ENCODE data around the gene FKBP4.
"Not testable (repeated sequence)": the region's sequence is repeated elsewhere in the genome, so short reads cannot be mapped to it uniquely, and the experiment has no call there.

FKBP4 gene

DNA sequence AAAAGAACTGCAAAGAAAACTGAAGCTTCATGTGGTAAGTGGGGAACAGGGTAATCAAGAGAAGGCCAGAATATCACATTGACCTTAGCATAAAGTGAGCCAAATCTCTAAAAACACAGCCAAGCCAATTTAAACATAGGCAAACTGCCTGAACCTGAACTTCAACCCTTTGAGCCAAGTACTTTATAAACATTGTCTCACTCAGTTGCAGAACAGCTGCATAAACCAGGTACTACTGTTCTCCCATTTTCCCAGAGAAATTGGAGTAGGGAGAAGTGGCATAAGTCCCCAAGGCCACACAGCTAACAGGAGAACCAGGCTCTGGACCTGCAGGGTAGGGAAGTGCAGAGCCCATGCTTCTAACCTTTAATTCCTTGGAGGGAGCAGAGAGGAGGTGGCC is 30.4 kb upstream of the FKBP4 start:
- no peak for TF ChIP-seq POLR2AphosphoS5 (IDR thresholded peaks at IDR 0.05; ENCODE audit: low read depth, low read length)
- no peak for TF ChIP-seq POLR2A (IDR thresholded peaks at IDR 0.05; ENCODE audit: low read depth, low read length)
- TF ChIP-seq TAF1 (IDR thresholded peaks at IDR 0.05; ENCODE audit: borderline replicate concordance, low read depth, low read length) = no peak
- DNase-seq (ENCODE audit: insufficient read length) (no peak), FAIRE-seq (no peak)

DNA sequence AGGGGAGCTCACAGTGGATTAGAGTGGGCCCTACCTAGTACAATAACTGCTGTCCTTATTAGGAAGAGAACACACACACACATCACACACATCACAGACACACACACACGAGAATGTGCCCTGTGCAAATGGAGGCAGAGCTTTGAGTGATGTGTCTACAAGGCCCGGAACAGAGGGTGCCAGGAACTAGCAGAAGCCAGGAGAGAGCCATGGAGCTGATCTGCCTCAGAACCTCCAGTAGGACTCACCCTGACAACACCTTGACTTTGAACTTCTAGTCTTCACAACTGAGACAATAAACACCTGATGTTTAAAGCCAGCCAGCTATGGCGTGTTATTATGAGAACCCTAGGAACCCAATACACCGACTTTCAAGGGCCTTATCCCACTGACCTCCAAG is 29.7 kb upstream of the FKBP4 start:
- DNase-seq (ENCODE audit: insufficient read length) = no peak
- FAIRE-seq = no peak
- no peak for TF ChIP-seq TAF1 (IDR thresholded peaks at IDR 0.05; ENCODE audit: borderline replicate concordance, low read depth, low read length)
- TF ChIP-seq POLR2A (IDR thresholded peaks at IDR 0.05; ENCODE audit: low read depth, low read length) = no peak
- no peak for TF ChIP-seq POLR2AphosphoS5 (IDR thresholded peaks at IDR 0.05; ENCODE audit: low read depth, low read length)

- FAIRE-seq (no peak), DNase-seq (ENCODE audit: insufficient read length) (no peak)
- TF ChIP-seq POLR2A (IDR thresholded peaks at IDR 0.05; ENCODE audit: low read depth, low read length) = no peak
- TF ChIP-seq POLR2AphosphoS5 (IDR thresholded peaks at IDR 0.05; ENCODE audit: low read depth, low read length) = no peak
- no peak for TF ChIP-seq TAF1 (IDR thresholded peaks at IDR 0.05; ENCODE audit: borderline replicate concordance, low read depth, low read length)
These were observed 29.2 kb upstream of the FKBP4 start for GRCh38 chr12:2765608-2766007.

DNA sequence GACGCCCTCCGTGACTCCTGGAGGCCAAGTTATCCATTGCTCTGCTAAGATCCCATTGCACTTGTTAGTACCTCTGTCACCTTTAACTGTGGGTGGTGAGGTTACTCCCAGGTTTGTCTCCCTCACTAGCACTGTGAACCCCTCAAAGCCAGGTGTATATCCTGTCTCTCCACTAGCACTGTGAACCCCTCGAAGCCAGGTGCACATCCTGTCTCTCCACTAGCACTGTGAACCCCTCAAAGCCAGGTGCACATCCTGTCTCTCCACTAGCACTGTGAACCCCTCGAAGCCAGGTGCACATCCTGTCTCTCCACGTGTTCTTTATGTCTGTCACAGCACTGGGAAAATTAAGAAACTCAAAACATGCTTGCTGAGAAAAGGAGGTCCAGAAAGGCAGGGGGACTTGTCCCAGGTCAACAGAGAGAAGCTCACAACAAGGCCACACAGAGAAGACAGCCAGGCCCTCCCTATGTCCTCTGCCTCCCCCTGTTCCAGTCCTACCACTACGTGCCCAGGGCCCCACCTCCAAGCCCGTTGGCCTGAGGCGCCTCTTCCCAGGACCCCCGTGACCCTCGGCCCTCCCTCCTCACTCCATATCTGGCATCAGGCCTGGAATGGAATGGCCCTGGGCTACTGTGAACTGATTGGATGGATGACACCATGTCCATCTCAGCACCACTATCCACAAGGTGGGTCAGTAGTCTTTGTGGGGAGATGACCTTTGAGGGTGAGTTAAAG is 26.4 kb upstream of the FKBP4 start:
- FAIRE-seq (no peak), DNase-seq (ENCODE audit: insufficient read length) (no peak)
- TF ChIP-seq TAF1 (IDR thresholded peaks at IDR 0.05; ENCODE audit: borderline replicate concordance, low read depth, low read length) = no peak
- no peak for TF ChIP-seq POLR2AphosphoS5 (IDR thresholded peaks at IDR 0.05; ENCODE audit: low read depth, low read length)
- no peak for TF ChIP-seq POLR2A (IDR thresholded peaks at IDR 0.05; ENCODE audit: low read depth, low read length)

DNA sequence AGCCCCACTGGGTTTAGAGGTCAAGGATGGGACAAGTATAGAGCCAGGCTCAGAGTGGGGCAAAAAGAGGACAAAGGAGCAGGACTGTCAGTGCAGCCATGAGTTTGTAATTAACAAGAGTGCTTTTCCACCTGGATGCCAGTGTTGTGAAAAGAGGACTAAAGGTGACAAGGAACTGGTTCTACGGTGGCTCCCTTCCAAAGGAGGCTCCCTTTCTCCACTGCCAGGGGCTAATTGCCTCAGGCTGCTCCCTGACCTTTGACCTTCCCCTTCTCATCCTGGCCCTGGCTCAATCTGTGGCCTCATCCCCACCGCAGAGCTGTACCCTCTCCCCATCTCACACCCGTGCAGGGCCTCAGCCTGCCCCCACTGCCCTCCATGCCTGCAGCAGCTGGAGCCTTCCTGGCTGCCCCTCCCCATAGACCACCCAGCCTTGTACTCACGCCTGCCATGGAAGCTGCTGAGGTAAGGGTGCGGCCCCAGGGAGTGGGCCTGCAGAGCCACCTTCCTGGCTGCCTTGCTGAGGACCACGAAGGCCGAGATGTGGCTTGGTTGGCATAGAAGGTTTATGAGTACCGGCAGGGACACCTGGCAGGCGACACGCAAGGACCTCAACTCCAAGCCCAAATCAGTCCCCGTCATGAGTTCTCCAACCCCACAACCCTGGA is 24.8 kb upstream of the FKBP4 start:
- FAIRE-seq (no peak), DNase-seq (ENCODE audit: insufficient read length) (no peak)
- no peak for TF ChIP-seq POLR2AphosphoS5 (IDR thresholded peaks at IDR 0.05; ENCODE audit: low read depth, low read length)
- no peak for TF ChIP-seq TAF1 (IDR thresholded peaks at IDR 0.05; ENCODE audit: borderline replicate concordance, low read depth, low read length)
- no peak for TF ChIP-seq POLR2A (IDR thresholded peaks at IDR 0.05; ENCODE audit: low read depth, low read length)

- not testable (repeated sequence) for DNase-seq (ENCODE audit: insufficient read length); FAIRE-seq
These were observed 24.2 kb upstream of the FKBP4 start for GRCh38 chr12:2770544-2770943.

DNA sequence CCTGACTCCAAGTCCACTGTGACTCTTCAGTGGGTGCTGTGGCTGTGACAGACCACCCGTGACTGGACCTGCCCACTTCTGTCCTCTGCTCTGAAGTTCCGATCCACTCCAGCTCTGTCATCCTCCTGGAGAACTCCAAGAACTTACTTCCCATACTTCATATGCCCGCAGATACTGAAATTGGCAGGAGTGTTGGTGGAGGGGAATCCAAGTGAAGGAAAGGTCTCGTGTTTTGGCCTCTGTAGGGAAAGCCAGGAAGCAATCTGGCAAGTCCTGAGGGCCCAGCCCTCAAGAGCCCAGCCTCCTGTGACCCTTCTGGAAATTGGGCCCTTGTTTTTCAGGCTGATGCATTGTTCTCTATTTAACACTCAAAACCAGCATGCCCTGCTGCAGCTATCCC is 22.4 kb upstream of the FKBP4 start:
- DNase-seq (ENCODE audit: insufficient read length) (no peak), FAIRE-seq (no peak)
- no peak for TF ChIP-seq POLR2A (IDR thresholded peaks at IDR 0.05; ENCODE audit: low read depth, low read length)

DNA sequence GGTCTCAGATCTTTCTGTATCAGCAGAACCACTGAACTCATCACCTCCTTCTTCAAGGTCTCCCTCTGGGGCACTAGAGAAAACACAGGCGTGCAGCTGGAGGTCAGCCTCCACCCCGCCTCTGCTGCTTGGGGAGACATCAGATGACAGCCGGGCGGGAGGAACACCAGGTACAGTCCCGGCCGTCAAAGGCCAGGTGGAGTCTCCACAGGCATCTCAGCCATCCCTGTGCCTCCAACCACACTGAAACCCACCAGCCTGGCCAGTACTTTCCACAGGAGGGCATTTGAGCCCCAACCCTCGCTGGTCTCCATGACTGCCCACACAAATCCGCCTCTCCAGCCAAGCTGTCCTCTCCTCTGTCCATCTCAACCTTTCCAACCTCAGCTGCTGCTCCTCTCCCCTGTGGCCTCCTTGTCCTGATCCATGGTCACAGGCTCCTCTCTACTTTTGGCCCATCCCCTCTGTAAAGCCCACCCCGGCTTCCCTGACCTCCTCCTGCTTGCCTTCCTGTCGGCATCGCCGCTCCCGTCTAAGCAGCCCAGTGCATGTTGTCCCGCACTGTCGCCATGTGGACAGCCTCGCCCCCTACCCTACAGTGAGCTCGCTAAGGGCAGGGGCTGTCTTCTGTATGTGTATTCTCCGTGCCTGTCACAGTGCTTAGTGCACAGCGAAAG is 21.4 kb upstream of the FKBP4 start:
- no peak for FAIRE-seq
- no peak for DNase-seq (ENCODE audit: insufficient read length)
- TF ChIP-seq TAF1 (IDR thresholded peaks at IDR 0.05; ENCODE audit: borderline replicate concordance, low read depth, low read length) = no peak
- TF ChIP-seq POLR2A (IDR thresholded peaks at IDR 0.05; ENCODE audit: low read depth, low read length) = no peak
- no peak for TF ChIP-seq POLR2AphosphoS5 (IDR thresholded peaks at IDR 0.05; ENCODE audit: low read depth, low read length)

GRCh38 chr12:2775431-2775830 is 19.3 kb upstream of the FKBP4 start:
- FAIRE-seq (no peak), DNase-seq (ENCODE audit: insufficient read length) (no peak)
- TF ChIP-seq POLR2A (IDR thresholded peaks at IDR 0.05; ENCODE audit: low read depth, low read length) (no peak), TAF1 (IDR thresholded peaks at IDR 0.05; ENCODE audit: borderline replicate concordance, low read depth, low read length) (no peak), POLR2AphosphoS5 (IDR thresholded peaks at IDR 0.05; ENCODE audit: low read depth, low read length) (no peak)

- FAIRE-seq (no peak), DNase-seq (ENCODE audit: insufficient read length) (no peak)
- no peak for TF ChIP-seq TAF1 (IDR thresholded peaks at IDR 0.05; ENCODE audit: borderline replicate concordance, low read depth, low read length)
- no peak for TF ChIP-seq POLR2A (IDR thresholded peaks at IDR 0.05; ENCODE audit: low read depth, low read length)
- TF ChIP-seq POLR2AphosphoS5 (IDR thresholded peaks at IDR 0.05; ENCODE audit: low read depth, low read length) = no peak
These were observed 18.5 kb upstream of the FKBP4 start for GRCh38 chr12:2776129-2776806.

GRCh38 chr12:2779281-2779680 is 15.5 kb upstream of the FKBP4 start:
- FAIRE-seq = no peak
- TF ChIP-seq POLR2AphosphoS5 (IDR thresholded peaks at IDR 0.05; ENCODE audit: low read depth, low read length) (no peak), POLR2A (IDR thresholded peaks at IDR 0.05; ENCODE audit: low read depth, low read length) (no peak), TAF1 (IDR thresholded peaks at IDR 0.05; ENCODE audit: borderline replicate concordance, low read depth, low read length) (no peak)
- DNase-seq (ENCODE audit: insufficient read length) = no peak

Measured in GM12892 (cell line).